Measurements from ENCODE around the gene HOXA9.
A peak's percentile ranks its signal among the peaks of the same experiment; 100 is the strongest.

DNA sequence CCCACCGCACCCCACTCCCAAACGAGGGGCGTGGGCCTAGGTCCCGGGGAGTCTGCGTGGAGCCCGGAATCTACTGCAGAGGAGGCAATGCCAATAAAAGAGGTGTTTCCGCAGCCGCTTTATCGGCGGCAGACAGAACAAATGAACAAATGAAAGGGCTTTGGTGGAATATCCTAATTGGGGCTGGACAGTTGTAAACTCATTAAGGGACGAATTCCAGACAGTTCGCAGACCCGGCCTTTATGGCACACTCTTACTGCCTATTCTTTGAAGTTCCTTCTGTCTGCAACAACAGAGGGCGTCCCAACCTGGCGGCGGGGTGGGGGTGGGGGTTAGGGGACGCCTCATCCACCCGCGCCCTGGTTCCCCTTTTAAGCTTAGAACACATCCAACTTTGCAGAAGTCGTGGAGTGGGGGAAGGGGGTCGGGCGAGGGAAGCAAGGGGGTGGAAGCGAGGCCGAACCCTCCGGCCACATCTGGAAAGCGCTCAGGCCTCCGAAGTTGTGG lies 4.1 kb downstream of the HOXA9 start:
- peak in 1 of 6 experiments; percentile 20 for TF ChIP-seq CTCF (IDR thresholded peaks at IDR 0.05)
- TF ChIP-seq POLR2A (IDR thresholded peaks at IDR 0.05) = no peak

All from Peyer's patch (tissue), 4 donors.